Hepatocyte (in vitro differentiated cells): Measurements from ENCODE around the gene TUBA8.

Experiments
- EZH2 ChIP-seq: fragments of 200-600 bp; sonication (generic); IDR thresholded peaks from 2 replicates; pipeline ENCODE4 v1.6.1; 2016; ENCODE audit warnings: antibody characterized with exemption, mild to moderate bottlenecking, borderline replicate concordance
- TF ChIP-seq, protein P1 (sequence below): fragments of 200-600 bp; sonication (generic); IDR thresholded peaks from 2 replicates; pipeline ENCODE4 v1.5.1; 2016; ENCODE audit warnings: antibody characterized with exemption, mild to moderate bottlenecking; ENCODE audit not compliant: poor library complexity

DNA sequence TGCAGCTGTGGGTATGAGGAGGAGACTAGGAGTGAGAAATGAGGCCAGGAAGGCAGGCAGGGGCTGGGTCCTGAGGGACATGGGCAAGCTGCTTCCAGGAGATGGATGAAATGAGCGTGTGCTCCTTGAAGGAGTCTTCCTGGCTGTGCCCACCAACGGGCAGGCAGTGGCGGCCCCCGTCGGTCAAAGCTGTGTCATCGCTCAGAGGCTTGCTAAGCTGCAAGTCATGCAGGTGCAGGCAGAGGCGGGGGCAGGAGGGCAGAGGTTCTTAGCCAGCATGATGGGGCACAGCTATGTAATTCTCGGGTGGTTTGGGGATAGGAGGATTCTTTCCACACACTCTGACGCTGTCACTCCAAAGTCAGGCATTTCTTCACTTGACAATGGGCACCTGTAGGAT, 45.4 kb upstream of the TUBA8 start:
- TF ChIP-seq, protein P1, sequence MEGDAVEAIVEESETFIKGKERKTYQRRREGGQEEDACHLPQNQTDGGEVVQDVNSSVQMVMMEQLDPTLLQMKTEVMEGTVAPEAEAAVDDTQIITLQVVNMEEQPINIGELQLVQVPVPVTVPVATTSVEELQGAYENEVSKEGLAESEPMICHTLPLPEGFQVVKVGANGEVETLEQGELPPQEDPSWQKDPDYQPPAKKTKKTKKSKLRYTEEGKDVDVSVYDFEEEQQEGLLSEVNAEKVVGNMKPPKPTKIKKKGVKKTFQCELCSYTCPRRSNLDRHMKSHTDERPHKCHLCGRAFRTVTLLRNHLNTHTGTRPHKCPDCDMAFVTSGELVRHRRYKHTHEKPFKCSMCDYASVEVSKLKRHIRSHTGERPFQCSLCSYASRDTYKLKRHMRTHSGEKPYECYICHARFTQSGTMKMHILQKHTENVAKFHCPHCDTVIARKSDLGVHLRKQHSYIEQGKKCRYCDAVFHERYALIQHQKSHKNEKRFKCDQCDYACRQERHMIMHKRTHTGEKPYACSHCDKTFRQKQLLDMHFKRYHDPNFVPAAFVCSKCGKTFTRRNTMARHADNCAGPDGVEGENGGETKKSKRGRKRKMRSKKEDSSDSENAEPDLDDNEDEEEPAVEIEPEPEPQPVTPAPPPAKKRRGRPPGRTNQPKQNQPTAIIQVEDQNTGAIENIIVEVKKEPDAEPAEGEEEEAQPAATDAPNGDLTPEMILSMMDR: no peak
- TF ChIP-seq EZH2: no peak
